Astrocyte of the hippocampus (primary cell): ENCODE data around the gene EFNA3.

Experiments
- DNase-seq: peaks from one replicate; pipeline ENCODE4 v3.0.0; 2011; ENCODE audit warnings: low read depth, low spot score

EFNA3 gene

DNA sequence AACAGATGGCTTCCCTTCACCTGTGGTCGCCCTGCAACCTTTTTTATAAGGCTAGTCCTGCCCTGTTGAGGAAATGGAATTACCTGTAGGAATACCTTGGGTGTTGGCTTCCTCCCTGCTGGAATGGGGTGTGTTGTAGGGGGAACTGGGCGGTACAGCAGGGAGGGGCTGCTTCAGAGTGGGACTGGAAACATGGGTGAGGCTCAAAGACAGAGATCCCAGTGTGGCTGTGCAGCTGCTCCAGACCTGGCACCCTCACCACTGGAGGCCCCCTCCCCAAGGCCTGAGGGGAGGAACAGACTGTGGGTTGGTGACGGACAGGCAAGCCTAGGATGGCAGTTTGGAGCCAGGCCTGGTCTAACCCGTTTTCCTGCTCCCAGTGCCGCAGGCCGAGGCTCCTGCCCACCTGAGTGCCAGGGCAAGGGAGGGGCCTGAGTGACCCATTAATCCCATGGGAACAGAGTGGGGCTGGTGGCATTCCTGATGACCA is 4.5 kb downstream of the EFNA3 start:
- DNase-seq = no peak

DNA sequence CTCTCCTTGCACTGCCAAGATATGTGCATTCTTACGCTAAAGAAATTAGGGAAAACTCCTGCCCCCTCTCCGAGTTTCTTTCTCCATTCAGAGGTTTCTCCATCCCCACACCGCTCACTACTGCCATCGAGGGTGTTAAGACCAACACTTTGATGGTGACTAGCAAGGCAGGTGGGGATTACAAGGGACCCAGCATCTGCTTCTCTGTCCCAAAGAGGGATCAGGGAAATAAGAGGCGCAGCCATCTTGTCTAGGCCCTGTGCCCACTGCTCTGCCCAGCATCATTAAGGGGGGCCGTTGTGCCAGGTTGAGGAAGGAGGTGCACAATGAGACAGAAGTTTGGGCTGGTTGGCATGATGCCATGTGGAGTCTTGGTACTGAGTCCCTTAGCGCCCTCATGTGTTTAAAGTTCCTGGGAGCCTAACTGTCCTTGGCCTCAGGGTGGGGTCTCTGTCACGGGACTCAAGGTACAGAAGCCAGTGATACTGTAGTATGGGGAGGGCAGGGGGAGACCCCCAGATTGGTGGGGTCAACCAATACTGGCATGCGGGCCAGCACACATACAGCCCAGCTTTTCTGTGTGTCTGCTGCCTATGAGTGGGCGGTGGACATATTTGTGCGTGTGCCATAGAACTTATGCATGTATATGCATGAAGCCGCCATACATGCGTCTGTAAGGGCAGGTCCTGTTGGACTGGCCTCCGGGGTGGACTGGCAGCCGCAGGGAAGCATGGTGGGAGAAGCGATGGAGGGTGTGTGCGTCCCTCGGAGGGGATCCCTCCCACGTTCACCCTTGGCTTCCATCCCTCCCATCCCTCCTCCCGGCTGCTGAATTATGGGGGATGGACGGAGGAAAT is 5.5 kb downstream of the EFNA3 start:
- DNase-seq = peak; percentile 50

GRCh38 chr1:155084722-155085503 is 6.3 kb downstream of the EFNA3 start:
- peak; percentile 98 for DNase-seq

GRCh38 chr1:155085504-155086127 is 7.0 kb downstream of the EFNA3 start:
- peak; percentile 49 for DNase-seq

- peak; percentile 75 for DNase-seq
Observed at GRCh38 chr1:155086128-155086741, 7.6 kb downstream of the EFNA3 start.

DNA sequence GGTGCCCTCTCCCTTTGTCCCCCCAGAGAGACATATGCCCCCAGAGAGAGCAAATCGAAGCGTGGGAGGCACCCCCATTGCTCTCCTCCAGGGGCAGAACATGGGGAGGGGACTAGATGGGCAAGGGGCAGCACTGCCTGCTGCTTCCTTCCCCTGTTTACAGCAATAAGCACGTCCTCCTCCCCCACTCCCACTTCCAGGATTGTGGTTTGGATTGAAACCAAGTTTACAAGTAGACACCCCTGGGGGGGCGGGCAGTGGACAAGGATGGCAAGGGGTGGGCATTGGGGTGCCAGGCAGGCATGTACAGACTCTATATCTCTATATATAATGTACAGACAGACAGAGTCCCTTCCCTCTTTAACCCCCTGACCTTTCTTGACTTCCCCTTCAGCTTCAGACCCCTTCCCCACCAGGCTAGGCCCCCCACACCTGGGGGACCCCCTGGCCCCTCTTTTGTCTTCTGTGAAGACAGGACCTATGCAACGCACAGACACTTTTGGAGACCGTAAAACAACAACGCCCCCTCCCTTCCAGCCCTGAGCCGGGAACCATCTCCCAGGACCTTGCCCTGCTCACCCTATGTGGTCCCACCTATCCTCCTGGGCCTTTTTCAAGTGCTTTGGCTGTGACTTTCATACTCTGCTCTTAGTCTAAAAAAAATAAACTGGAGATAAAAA is 8.4 kb downstream of the EFNA3 start:
- DNase-seq = no peak

DNA sequence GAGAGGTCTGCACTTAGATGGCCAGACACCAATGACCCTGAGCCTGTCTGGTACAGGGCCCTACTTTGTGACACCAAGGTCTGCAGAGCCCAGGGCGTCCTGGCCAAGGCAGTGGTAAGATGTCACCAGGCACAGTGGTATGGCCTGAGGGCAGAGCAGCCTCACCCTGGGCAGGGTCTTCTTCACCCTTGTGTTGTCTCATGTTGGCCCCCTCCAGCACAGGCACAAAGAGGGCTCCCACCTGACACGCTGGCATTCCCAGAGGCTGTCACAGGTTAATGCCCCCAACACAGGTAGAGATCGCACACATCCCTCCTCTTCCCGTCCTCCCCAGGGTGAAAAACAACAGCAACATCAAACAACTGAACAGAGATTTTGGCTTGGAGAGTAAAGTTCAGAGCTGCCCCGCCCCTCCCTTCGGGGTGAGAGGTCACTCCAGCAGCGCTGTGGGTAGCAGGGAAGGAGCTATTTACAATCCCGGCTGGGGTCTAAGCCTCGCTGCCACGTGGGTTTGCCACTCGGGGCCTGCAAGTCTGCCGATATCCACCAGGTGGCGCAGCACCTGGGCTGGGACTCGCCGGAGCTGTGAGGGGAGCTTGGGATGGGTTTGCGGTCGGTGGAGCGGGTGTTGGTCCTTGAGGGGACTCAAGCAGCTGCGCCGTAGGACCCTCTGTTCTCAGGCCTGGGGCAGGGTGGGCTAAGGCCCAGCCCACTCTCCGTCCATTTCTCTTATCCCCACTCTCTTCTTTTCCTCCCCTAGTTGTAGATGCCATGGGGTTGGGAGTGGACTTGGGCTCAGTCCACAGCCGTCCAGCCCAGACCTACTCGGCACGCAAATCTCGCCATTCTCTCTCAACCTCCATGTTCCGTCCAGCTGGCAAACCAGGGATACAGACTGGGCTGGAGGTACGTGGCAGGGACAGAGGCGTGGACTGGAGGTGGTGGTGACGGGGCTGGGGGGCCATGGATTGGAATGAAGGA is 12.7 kb downstream of the EFNA3 start:
- peak; percentile 88 for DNase-seq

- no peak for DNase-seq
Observed at GRCh38 chr1:155092131-155092530, 13.5 kb downstream of the EFNA3 start.

GRCh38 chr1:155092641-155093040 is 14.0 kb downstream of the EFNA3 start:
- DNase-seq = no peak

DNA sequence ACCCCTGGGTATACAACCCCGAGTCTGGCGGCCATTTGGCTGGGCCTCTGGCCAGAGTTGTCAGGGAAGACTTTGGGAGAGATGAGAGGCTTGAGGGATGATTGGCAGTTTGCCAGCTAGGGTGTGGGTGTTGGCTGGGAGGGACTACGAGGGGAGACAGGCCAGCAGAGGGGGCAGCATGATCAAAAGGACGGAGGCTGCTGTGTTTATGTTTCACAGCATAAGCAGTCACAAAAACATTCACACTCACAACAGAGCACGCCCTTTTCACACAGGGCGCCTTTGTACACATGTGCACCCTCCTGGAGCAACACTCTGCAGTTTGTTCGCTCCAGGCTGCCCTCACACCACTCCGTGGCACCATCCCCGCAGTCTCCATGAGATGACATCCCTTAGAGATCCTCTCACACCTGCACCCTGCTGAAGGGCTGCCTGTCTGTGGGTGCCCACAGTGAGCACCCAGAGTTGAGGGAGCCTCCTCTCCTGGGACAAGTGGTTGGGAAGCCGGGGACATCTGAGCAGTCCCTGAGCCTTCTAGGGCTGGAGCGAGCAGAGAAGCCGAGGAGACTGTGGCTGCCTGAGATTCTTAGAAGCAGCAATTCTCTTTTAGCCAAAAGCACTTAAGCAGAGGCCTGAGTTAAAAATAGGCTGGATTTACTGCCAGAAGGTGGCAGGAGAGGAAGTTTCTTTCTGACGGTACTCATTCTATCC is 15.4 kb downstream of the EFNA3 start:
- DNase-seq = peak; percentile 67

DNA sequence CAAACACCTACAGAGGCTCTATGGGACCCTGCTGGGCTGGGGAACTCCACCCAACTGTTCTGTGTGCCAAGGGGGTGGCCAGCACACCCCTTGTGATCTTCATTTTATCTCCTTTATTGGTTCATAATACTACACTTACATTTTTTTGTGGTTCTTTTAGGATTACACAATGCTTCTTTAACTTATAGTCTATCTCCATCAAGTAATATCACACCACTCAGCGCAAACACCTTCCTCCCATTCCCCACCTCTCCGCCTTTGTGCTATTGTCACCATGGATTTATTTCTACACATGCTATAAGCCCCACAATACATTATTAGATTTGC is 15.9 kb downstream of the EFNA3 start:
- DNase-seq = no peak

DNA sequence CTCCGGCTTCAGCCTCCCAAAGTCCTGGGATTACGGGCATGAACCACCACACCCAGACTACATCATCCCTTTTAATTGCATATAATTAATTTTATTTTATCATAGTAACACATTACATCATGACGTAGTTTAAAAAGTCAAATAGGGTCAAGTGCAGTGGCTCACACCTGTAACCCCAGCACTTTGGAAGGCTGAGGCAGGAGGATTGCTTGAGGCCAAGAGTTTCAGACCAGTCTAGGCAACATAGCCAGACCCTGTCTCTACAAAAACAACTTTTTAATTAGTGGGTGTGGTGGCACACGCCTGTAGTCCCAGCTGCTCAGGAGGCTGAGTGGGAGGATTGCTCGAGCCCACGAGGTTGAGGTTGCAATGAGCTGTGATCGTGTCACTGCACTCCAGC is 20.7 kb downstream of the EFNA3 start:
- no peak for DNase-seq

DNA sequence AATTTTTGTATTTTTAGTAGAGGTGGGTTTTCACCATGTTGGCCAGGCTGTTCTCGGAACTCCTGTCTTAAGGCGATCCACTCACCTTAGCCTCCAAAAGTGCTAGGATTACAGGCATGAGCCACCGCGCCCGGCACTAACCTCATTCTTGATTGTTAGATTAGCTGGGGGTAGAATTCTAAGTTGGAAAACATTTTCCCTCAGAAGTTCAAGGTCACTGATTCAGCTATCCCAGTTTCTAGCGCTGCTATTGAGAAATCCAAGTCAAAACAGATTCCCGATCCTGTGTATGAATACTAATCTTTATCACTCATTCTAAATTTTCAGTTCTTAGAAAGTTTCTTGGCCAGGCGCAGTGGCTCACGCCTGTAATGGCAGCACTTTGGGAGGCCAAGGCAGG is 24.7 kb downstream of the EFNA3 start:
- DNase-seq = no peak

DNA sequence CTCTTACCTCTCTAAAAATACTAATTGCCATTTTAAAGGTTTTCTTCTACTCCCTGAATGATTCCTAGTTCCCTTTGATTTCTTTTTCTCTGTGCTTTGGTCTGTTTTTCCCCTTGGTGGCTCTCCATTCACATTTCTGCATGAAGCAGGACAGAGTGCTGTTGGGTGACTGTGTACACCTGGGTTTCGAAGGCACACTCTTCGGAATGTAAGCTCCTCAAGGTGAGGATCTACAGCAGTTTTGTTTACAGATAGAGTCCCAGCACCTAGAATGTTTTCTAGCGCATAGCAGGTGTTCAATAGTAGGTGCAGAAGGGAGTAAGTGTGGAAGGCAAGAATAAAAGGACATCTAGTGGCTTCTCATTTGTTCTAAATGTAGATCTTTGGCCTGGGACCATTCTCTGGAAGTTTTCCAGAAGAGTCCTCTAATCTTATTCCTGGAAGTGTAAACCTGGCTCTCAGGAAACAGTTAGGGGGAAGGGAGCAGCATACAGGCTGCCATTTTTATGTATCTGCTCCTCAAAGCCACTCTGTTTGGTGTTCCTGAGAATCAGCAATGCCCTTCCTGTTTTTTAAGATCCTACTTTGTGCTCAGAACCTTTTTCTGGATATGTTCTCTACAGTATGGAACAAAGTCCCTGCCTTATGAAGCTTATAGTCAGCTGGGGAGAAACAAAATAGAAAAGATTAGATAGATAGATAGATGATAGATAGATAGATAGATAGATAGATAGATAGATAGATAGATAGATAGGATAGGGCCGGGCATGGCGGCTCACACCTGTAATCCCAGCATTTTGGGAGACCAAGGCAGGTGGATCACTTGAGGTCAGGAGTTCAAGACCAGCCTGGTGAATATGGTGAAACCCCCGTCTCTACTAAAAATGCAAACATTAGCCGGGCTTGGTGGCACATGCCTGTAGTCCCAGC is 26.2 kb downstream of the EFNA3 start:
- no peak for DNase-seq

- DNase-seq = no peak
Observed at GRCh38 chr1:155105604-155106011, 27.0 kb downstream of the EFNA3 start.

GRCh38 chr1:155106862-155107261 is 28.2 kb downstream of the EFNA3 start:
- no peak for DNase-seq

DNA sequence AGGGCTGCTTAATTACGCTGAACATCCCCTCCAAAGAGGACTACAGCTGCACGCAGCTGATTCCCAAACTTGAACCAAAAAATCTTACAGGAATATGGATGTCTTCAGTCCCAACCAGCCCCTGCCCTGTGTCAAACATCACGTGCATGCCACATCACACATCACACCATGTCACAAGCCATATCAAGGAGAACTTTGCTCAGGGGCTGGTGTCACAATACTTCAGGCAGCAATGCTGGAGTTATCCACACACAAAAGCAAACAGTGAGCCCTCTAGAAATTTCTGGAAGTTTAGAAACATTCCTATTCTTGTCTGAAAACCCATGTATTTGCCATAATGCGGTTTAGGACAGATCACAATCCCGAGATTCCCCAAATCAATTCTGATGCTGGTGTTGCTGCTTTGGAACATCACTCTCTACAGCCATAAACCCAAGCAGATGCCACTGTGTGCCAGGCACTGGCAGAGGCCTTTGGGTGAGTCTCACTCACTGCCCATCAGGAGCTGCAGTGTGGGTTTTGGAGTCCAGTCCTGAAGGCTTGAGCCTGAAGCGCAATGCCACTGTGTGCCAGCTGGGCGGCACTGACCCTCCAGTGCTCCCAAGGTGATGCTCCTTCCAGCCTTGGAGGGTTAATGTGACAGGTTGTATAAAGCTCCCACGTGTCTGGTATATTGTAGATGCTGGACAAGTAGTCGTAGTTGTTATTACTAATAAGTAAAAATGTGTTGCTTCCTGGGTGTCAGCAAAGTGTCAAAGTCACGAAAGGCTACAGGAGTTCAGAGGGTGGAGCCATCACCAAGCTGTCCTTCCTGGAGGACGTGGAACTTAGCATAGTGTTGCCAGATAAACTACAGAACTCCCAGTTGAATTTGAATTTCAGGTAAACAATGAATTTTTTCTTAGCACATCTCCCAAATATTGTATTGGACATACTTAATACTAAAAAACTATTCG is 28.9 kb downstream of the EFNA3 start:
- no peak for DNase-seq
